Mesothelial cell of epicardium (in vitro differentiated cells): ENCODE data around the gene CSMD2. TPM values are rescaled to one million over a fixed set of nuclear protein-coding genes. Genes with fewer than 3 reads are reported as not detected.

Experiments used
- DNase-seq, 2 experiments: peaks; one replicate each; pipeline ENCODE4 v3.0.0; 2021; ENCODE audit warnings: low spot score in 2 of 2; ENCODE audit not compliant: unreplicated experiment in 2 of 2
- H3K27ac Mint-ChIP-seq: 2 replicates; pipeline ENCODE4 v1.8.0; 2021; ENCODE audit warnings: mixed read lengths
- H3K27me3 Mint-ChIP-seq: 2 replicates; pipeline ENCODE4 v1.8.0; 2021; ENCODE audit warnings: low read depth, mixed read lengths
- H3K36me3 Mint-ChIP-seq: 2 replicates; pipeline ENCODE4 v1.8.0; 2021; ENCODE audit warnings: mixed read lengths
- H3K4me1 Mint-ChIP-seq: 2 replicates; pipeline ENCODE4 v1.8.0; 2021; ENCODE audit warnings: mixed read lengths
- H3K4me3 Mint-ChIP-seq: 2 replicates; pipeline ENCODE4 v1.8.0; 2021; ENCODE audit warnings: mild to moderate bottlenecking, moderate library complexity, mixed read lengths
- H3K9me3 Mint-ChIP-seq: 2 replicates; pipeline ENCODE4 v1.8.0; 2021; ENCODE audit warnings: mixed read lengths
- CTCF ChIP-seq: fragments of 200-600 bp; sonication (generic); IDR thresholded peaks from one replicate; pipeline ENCODE4 v1.5.0; 2021; ENCODE audit warnings: antibody characterized with exemption; ENCODE audit not compliant: unreplicated experiment
- total RNA-seq: library from RNA; stranded (reverse); gene quantifications from 3 replicates; pipeline ENCODE4 v1.2.1, GENCODE V29; 2021

The CSMD2 gene
- total RNA-seq, 1 donor from 2014 or later: 1.9 TPM

- Mint-ChIP-seq H3K27me3 (peaks cover 28% of the 10 kb centered on the region), H3K4me1 (peaks cover 9% of the 10 kb centered on the region), H3K4me3 (no peak overlapping the region), H3K27ac (no peak overlapping the region), H3K36me3 (no peaks in the 10 kb centered on the region), H3K9me3 (peaks cover 12% of the 10 kb centered on the region)
- no peak for TF ChIP-seq CTCF
- DNase-seq: no peak
Measured at GRCh38 chr1:33815061-33815460, 350.0 kb downstream of the CSMD2 start.

- no peak overlapping the region for H3K27ac Mint-ChIP-seq
- peaks cover 20% of the 10 kb centered on the region for H3K9me3 Mint-ChIP-seq
- peaks cover 9% of the 10 kb centered on the region for H3K4me1 Mint-ChIP-seq
- no peaks in the 10 kb centered on the region for H3K36me3 Mint-ChIP-seq
- H3K27me3 Mint-ChIP-seq: peaks cover 28% of the 10 kb centered on the region
- TF ChIP-seq CTCF: no peak
- H3K4me3 Mint-ChIP-seq: no peak overlapping the region
- DNase-seq: no peak
Measured at GRCh38 chr1:33814166-33814565, 350.9 kb downstream of the CSMD2 start.

GRCh38 chr1:33810571-33810970 is 354.5 kb downstream of the CSMD2 start:
- TF ChIP-seq CTCF: no peak
- Mint-ChIP-seq H3K27me3 (peaks cover 31% of the 10 kb centered on the region), H3K4me1 (peaks cover 9% of the 10 kb centered on the region), H3K9me3 (peaks cover 47% of the 10 kb centered on the region), H3K4me3 (no peak overlapping the region), H3K27ac (no peak overlapping the region), H3K36me3 (no peaks in the 10 kb centered on the region)
- DNase-seq: no peak

GRCh38 chr1:33805988-33806387 is 359.0 kb downstream of the CSMD2 start:
- Mint-ChIP-seq H3K4me1 (no peaks in the 10 kb centered on the region), H3K4me3 (no peak overlapping the region), H3K9me3 (peaks cover 38% of the 10 kb centered on the region), H3K27ac (no peak overlapping the region), H3K27me3 (peaks cover 14% of the 10 kb centered on the region), H3K36me3 (no peaks in the 10 kb centered on the region)
- DNase-seq: no peak
- no peak for TF ChIP-seq CTCF

GRCh38 chr1:33802268-33802667 is 362.8 kb downstream of the CSMD2 start:
- Mint-ChIP-seq H3K9me3 (peaks cover 21% of the 10 kb centered on the region), H3K27ac (no peak overlapping the region), H3K4me1 (no peaks in the 10 kb centered on the region), H3K4me3 (no peak overlapping the region), H3K27me3 (peaks cover 18% of the 10 kb centered on the region), H3K36me3 (no peaks in the 10 kb centered on the region)
- no peak for TF ChIP-seq CTCF
- no peak for DNase-seq

- Mint-ChIP-seq H3K4me1 (no peaks in the 10 kb centered on the region), H3K36me3 (no peaks in the 10 kb centered on the region), H3K9me3 (peaks cover 27% of the 10 kb centered on the region), H3K27me3 (peaks cover 29% of the 10 kb centered on the region), H3K4me3 (no peak overlapping the region), H3K27ac (no peak overlapping the region)
- no peak for DNase-seq
- TF ChIP-seq CTCF: no peak
Measured at GRCh38 chr1:33797849-33798248, 367.2 kb downstream of the CSMD2 start.
